Activated CD4-positive, alpha-beta T cell treated with anti-CD3 and anti-CD28 coated beads, Interleukin-2, Interleukin-4, amounts not matched to agents 100 ng/mL and 50 ng/mL, durations not matched to agents 16 hours and 8 hours (primary cell): ENCODE measurements around the gene DDX17.
A peak's percentile ranks its signal among the peaks of the same experiment; 100 is the strongest.

ENCODE experiments used
- DNase-seq: peaks from one replicate; pipeline ENCODE4 v3.0.0-alpha.2; 2020; ENCODE audit warnings: low spot score

The DDX17 gene

DNA sequence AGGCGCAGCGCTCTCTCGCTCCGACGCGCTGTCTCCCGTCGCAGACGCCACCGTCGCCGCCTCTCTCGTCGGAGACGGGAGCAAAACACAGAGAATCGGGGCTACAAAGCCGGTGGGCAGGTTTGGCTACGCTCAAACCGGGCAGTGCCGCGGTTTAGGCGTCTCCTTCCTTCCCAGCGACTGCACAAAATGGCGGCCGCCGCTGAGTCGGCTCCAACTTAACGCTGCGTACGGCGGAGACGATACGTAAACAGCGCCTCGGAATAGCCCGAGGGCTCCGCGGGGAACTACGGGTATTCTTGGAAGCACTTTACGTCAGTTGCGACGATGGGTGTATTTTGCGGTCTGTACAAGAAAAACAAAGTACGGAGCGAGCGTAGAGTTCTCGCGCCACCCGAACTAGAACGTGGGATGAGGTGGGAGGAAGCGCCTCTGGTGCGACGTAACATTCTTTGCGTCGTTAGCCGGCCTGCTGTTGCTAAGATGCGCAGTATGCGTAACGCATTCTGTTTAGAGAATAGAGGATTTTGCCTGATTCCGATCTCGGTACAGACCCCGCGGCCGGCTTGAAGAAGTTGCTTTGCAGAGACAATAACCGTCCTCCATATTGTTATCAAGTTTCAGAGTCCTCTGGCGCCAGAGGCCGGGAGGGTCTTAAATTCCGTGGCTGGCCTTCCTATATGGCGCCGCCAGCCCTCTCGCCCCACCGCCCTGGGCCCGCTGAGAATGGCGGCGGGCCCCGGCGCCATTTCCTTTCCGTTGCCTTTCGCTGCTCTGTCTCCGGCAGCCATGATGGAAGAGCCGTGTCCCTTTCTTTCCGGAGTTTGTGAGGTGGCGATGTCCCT is at the start of gene DDX17:
Gene DDX17 (minus strand): TSS at position 194 of the 845 bp plus-strand sequence.
- DNase-seq: peak; percentile 94

- DNase-seq: no peak
Observed at GRCh38 chr22:38554281-38554680, 48.2 kb upstream of the DDX17 start.

DNA sequence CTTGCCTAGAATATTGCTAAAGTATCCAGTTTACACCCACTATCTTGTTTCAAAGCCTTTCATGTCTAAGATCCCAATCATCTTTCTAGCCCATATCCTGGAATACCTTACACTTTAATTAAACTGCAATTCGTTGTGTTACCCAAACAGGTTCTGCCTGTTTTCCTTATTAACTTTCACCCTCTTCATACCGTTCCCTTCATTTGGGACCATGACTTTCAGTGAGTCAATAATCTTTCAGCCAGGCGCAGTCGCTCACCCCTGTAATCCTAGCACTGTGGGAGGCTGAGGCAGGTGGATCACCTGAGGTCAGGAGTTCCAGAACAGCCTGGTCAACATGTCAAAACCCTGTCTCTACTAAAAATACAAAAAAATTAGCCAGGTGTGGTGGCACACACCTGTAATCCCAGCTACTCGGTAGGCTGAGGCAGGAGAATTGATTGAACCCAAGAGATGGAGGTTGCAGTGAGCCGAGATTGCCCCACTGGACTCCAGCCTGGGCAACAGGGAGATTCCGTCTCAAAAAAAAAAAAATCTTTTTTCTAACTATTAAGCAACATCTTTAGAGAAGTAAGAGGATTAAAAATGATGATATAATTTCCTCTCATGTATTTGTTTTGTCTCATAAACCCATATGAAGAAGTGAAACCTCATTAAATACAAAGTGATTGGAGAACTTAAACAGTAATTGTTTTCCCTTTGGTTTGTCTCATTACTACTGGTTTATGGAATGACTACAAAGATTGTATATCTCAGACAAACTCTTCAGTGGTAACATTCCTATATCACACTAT is 43.2 kb upstream of the DDX17 start:
- no peak for DNase-seq

GRCh38 chr22:38540701-38541100 is 34.6 kb upstream of the DDX17 start:
- DNase-seq: no peak

DNA sequence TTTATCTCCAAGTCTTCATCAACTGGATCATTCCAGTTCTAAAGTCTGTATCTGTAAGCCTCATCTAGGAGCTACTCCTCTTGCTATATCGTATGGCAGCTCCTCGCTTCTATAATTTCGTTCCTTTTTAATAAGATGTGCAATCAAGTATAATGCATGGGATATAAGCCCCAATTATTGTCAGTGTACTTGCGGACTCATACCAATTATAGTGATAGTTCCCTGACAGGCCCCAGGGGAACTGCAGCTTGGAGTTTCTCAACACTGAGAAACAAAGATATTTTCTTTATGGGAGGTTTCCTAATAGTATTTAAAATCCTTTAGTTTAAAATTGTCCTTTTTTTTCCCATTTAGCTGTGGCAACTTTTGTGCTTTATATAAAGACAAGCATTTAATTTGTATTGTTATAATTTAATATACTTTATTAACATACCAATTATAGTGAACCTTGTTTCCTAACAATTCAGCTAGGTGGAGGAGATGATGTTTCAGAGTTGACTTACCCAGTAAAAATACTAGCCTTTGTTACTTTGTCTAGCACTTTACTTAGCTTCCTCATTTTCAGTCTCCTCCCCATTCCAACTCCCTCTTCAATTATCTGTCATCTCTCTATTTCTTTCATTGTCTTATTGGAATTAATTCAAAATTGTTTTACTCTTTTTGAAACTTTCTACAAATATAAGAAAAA is 25.3 kb upstream of the DDX17 start:
- no peak for DNase-seq

DNA sequence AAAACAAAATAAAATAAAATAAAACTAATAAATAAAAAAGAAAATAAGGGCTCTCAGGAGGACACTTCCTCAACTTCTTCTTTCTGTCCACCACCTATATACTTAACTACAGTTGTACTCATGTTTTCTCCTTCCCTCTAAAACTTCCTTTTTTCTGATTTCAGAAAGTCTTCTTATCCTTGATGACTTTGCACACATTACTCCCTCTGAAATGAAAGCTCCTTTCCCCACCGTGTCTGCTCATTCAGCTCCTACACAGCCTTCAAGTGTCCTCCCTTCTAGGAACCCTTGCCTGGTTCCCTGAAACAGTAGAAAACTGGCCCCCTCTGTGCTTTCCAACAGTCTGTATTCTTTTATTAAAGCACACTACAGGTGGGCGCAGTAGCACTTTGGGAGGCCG is 18.3 kb upstream of the DDX17 start:
- DNase-seq: no peak

DNA sequence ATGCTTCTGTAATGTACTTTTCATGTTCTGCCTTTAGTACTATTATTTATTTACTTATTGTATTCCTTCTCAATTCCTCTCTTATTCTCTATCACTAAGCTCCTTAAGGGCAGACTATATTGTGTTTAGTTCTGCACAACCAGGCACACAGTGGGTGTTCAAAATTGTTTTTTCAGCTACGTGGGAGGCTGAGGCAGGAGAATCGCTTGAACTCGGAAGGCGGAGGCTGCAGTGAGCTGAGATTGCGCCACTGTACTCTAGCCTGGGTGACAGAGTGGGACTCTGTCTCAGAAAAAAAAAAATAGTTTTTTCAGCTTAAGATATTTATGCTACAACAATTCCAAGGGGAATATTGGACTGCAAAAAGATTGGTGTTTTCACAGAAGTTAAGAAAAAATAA is 17.4 kb upstream of the DDX17 start:
- DNase-seq: no peak

- DNase-seq: no peak
Observed at GRCh38 chr22:38523029-38523428, 16.9 kb upstream of the DDX17 start.

DNA sequence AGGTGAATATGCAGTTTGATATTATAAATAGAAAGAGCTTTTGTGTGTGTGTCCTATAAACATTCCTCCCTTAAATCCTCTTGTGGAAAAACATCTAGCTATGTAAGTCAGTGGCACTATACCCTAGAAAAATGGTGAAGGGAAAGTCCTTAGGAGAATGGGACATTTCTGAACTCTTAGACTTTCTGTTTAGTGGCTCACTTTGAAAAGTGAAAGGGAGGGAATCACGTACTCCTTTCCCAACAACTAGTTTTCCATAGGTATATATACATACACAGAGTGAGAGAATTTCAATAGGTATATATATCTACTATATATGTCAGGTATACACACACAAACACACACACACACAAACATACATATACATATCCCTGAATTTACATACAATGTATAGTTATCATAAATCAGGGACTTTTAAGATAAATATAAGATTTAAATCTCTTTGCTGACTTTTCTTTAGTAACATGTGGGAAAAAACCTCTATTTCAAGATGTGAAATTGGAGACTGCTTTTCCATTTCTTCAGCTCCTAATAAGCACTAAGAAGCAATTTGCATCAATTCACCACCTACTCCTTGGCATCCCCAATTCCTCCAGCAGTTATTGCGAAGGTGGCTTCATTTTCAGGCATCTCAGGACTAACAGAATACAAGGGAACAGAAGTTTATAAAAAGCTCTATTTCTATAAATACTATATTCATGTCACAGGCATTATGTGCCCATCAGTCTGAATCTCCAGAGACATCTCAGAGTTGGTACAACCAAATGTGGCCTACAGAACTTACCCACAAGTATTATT is 13.5 kb upstream of the DDX17 start:
- no peak for DNase-seq

- no peak for DNase-seq
Observed at GRCh38 chr22:38518620-38519019, 12.5 kb upstream of the DDX17 start.

DNA sequence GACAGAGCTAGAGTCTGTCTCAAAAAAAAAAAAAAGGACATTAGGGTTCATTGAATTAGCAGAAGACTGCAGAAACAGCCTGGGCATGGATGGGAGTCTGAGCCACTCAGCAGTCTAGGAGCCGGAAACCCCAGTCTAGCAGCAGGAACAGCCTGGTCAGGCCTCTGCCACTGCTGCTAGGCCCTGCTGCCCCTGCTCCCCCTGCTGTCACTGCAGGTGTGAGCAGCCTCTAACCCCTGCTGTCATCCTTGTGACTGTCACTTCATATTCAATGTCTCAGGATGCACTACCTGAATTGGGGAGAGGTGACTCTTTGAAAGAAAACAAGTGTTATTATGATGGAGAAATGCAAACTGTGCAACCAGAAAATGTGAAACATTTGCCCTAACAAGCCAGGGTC is 7.0 kb upstream of the DDX17 start:
- no peak for DNase-seq

- no peak for DNase-seq
Observed at GRCh38 chr22:38510416-38510970, 4.4 kb upstream of the DDX17 start.

- DNase-seq: peak; percentile 40
Observed at GRCh38 chr22:38505541-38506117, 482 bp downstream of the DDX17 start.

DNA sequence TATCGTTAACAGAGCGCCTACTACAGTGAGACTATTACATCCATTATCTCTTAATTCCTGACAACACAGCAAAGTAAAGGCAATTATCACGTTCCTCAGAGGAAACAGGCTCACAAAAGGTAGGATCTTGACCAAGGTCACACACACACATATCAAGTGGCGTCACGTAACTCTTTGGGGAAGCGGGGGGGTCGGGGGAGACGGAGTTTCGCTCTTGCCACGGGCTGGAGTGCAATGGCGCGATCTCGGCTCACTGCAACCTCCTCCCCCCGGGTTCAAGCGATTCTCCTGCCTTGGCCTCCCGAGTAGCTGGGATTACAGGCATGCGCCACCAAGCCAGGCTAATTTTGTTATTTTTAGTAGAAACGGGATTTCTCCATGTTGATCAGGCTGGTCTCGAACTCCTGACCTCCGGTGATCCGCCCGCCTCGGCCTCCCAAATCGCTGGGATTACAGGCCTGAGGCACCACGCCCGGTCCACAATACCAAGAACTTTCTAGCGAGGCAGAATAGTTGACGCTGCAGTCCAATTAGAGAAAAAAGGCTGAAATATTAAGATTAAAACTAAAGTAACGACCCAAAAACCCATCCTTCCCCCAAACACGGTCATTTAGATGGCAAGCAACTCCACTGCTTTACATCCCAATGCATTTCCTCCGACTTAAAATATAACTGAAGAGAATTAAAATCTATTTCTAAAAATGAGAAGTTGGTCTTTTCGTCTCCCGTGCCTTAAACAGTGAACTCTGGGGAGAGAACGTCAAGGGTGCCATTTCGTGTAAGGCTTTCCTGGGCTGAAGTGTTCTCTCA is 1.2 kb downstream of the DDX17 start:
- DNase-seq: peak; percentile 63

- no peak for DNase-seq
Observed at GRCh38 chr22:38503021-38503420, 3.1 kb downstream of the DDX17 start.

DNA sequence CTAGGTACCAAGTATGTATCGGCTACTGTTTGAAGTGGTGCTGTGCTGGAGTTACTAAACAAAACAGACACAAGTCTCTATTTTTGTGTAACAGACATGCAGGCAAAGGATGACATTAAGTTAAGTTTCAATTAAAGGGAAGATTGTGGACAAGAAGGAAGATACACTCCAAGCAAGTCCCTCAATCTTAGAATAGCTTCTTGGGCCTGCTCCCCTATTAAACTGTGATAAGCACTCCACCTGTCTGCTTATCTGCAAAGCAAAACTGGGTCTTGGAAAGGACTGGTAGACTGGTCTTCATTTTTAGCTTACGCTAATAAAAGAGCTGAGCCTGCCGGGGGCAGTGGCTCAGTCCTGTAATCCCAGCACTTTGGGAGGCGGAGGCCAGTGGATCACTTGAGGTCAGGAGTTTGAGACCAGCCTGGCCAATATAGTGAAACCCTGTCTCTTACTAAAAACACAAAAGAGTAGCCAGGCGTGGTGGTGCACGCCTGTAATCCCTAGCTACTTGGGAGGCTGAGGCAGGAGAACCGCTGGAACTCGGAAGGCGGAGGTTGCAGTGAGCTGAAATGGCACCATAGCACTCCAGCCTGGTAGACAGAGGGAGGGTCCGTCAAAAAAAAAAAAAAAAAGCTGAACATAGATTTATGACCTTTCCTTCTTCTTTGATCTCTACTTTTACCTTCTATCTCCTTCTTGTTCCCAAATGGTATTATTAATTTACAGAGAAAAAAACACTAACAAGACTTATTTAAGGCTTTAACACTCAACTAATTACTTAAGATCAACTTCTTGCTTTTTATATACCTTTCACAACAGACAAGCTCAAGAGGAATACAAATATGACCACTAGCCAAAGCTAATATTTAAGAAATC is 4.1 kb downstream of the DDX17 start:
- no peak for DNase-seq

- no peak for DNase-seq
Observed at GRCh38 chr22:38497869-38498268, 8.2 kb downstream of the DDX17 start.

- no peak for DNase-seq
Observed at GRCh38 chr22:38494939-38495338, 11.2 kb downstream of the DDX17 start.

- DNase-seq: no peak
Observed at GRCh38 chr22:38494498-38494897, 11.6 kb downstream of the DDX17 start.
